Large intestine (tissue), 3 donors: ENCODE results near the gene TRAPPC13. TPM values are rescaled to one million over a fixed set of nuclear protein-coding genes. Genes with fewer than 3 reads are reported as not detected.

Experiments
- DNase-seq, 2 donors: peaks; one replicate each; pipeline versions ENCODE4 v3.0.0 to v3.0.0-alpha.2; 2013
- H3K27ac ChIP-seq: one replicate; pipeline ENCODE4 v1.5.1; 2013; ENCODE audit warnings: low read length
- H3K27me3 ChIP-seq: 2 replicates; pipeline ENCODE4 v1.6.1; 2013; ENCODE audit warnings: low read length; ENCODE audit not compliant: control insufficient read depth, insufficient read depth
- H3K36me3 ChIP-seq: 2 replicates; pipeline ENCODE4 v1.6.1; 2013; ENCODE audit warnings: low read length; ENCODE audit not compliant: control insufficient read depth, insufficient read depth
- H3K4me1 ChIP-seq: one replicate; pipeline ENCODE4 v1.6.1; 2013; ENCODE audit warnings: low read length; ENCODE audit not compliant: control insufficient read depth, insufficient read depth
- H3K4me3 ChIP-seq: one replicate; pipeline ENCODE4 v1.5.1; 2013; ENCODE audit warnings: low read length
- H3K9me3 ChIP-seq: one replicate; pipeline ENCODE4 v1.6.1; 2013; ENCODE audit warnings: mild to moderate bottlenecking, low read depth, low read length, moderate library complexity; ENCODE audit not compliant: control insufficient read depth
- WGBS: methylation state at CpG from one replicate; pipeline ENCODE4 v1.1.5; 2013; ENCODE audit warnings: low lambda C conversion rate; ENCODE audit not compliant: insufficient coverage; 5-methylcytosine and 5-hydroxymethylcytosine counted together
- polyA plus RNA-seq: library from polyadenylated mRNA; unstranded; fragments of 120-200 nt; gene quantifications from one replicate; pipeline ENCODE4 v1.2.1, GENCODE V29; 2013

TRAPPC13 gene
- polyA plus RNA-seq, 1 donor = 22.4 TPM

- Histone ChIP-seq H3K4me3 (peak within 1 kb of the TSS; percentile 88), H3K9me3 (no peaks in the 10 kb centered on the region), H3K4me1 (peaks cover 4% of the 10 kb centered on the region), H3K36me3 (no peaks in the 10 kb centered on the region), H3K27ac (peak within 1 kb of the TSS; percentile 86), H3K27me3 (no peaks in the 10 kb centered on the region)
- peak; percentile 95 to 97 for DNase-seq
- 0% methylated on average over 2 of the region's 32 CpGs for WGBS
Measured at GRCh38 chr5:65624025-65624570, 729 bp upstream of the TRAPPC13 start, which contains the start of gene TRIM23. TRIM23 (minus strand) TSS chr5:65624333; CDS start chr5:65624274, 59 bp downstream.

GRCh38 chr5:65625743-65626142 lies 916 bp downstream of the TRAPPC13 start:
- Histone ChIP-seq H3K36me3 (peaks cover 7% of the 10 kb centered on the region), H3K4me1 (peaks cover 4% of the 10 kb centered on the region), H3K9me3 (no peaks in the 10 kb centered on the region), H3K27ac (peak overlapping the region; percentile 86), H3K27me3 (no peaks in the 10 kb centered on the region), H3K4me3 (peak overlapping the region; percentile 88)
- DNase-seq = peak in 1 of 2 donors; percentile 12
- 57% methylated on average over 3 of the region's 6 CpGs for WGBS

GRCh38 chr5:65630981-65631380 lies 6.2 kb downstream of the TRAPPC13 start:
- H3K4me3 ChIP-seq = no peak overlapping the region
- H3K4me1 ChIP-seq = peaks cover 4% of the 10 kb centered on the region
- H3K36me3 ChIP-seq = peaks cover 9% of the 10 kb centered on the region
- peak in 1 of 2 donors; percentile 5 for DNase-seq
- H3K9me3 ChIP-seq = no peaks in the 10 kb centered on the region
- H3K27me3 ChIP-seq = no peaks in the 10 kb centered on the region
- no peak overlapping the region for H3K27ac ChIP-seq

- WGBS = 83% methylated on average over 1 of the region's 4 CpGs
- peaks cover 25% of the 10 kb centered on the region for H3K36me3 ChIP-seq
Measured at GRCh38 chr5:65640240-65640639, 15.4 kb downstream of the TRAPPC13 start.

GRCh38 chr5:65646938-65647337 lies 22.1 kb downstream of the TRAPPC13 start:
- no peaks in the 10 kb centered on the region for H3K27me3 ChIP-seq
- H3K27ac ChIP-seq = no peak overlapping the region
- no peak for DNase-seq
- H3K4me1 ChIP-seq = no peaks in the 10 kb centered on the region
- no peak overlapping the region for H3K4me3 ChIP-seq
- WGBS = no CpG with 5 or more reads among the region's 2 CpGs
- peaks cover 5% of the 10 kb centered on the region for H3K36me3 ChIP-seq
- H3K9me3 ChIP-seq = no peaks in the 10 kb centered on the region

More at GRCh38 chr5:65640240-65640639, 15.4 kb downstream of the TRAPPC13 start:
- H3K27me3 ChIP-seq = no peaks in the 10 kb centered on the region
- no peak overlapping the region for H3K4me3 ChIP-seq
- no peaks in the 10 kb centered on the region for H3K9me3 ChIP-seq
- no peaks in the 10 kb centered on the region for H3K4me1 ChIP-seq
- no peak overlapping the region for H3K27ac ChIP-seq
- DNase-seq = no peak

GRCh38 chr5:65647941-65648340 lies 23.1 kb downstream of the TRAPPC13 start:
- Histone ChIP-seq H3K27me3 (no peaks in the 10 kb centered on the region), H3K4me1 (no peaks in the 10 kb centered on the region), H3K27ac (no peak overlapping the region), H3K4me3 (no peak overlapping the region), H3K36me3 (peaks cover 2% of the 10 kb centered on the region), H3K9me3 (no peaks in the 10 kb centered on the region)
- no peak for DNase-seq

- DNase-seq = peak in 1 of 2 donors; percentile 31
- no peaks in the 10 kb centered on the region for H3K9me3 ChIP-seq
- no peaks in the 10 kb centered on the region for H3K27me3 ChIP-seq
- 20% methylated on average over 1 of the region's 5 CpGs for WGBS
- no peak overlapping the region for H3K27ac ChIP-seq
- H3K4me3 ChIP-seq = no peak overlapping the region
- H3K36me3 ChIP-seq = peaks cover 4% of the 10 kb centered on the region
- H3K4me1 ChIP-seq = no peaks in the 10 kb centered on the region
Measured at GRCh38 chr5:65651144-65651543, 26.3 kb downstream of the TRAPPC13 start.

- Histone ChIP-seq H3K36me3 (peaks cover 6% of the 10 kb centered on the region), H3K27me3 (no peaks in the 10 kb centered on the region)
- WGBS = no CpG with 5 or more reads among the region's 2 CpGs
Measured at GRCh38 chr5:65654713-65655112, 29.9 kb downstream of the TRAPPC13 start.

GRCh38 chr5:65663804-65664521 lies 39.1 kb downstream of the TRAPPC13 start:
- no peak overlapping the region for H3K4me3 ChIP-seq
- no peaks in the 10 kb centered on the region for H3K9me3 ChIP-seq
- no peaks in the 10 kb centered on the region for H3K27me3 ChIP-seq
- no peaks in the 10 kb centered on the region for H3K4me1 ChIP-seq
- DNase-seq = no peak
- no peak overlapping the region for H3K27ac ChIP-seq
- peaks cover 18% of the 10 kb centered on the region for H3K36me3 ChIP-seq
- WGBS = 100% methylated on average over 1 of the region's 1 CpG

More at GRCh38 chr5:65654713-65655112, 29.9 kb downstream of the TRAPPC13 start:
- Histone ChIP-seq H3K9me3 (no peaks in the 10 kb centered on the region), H3K4me3 (no peak overlapping the region), H3K27ac (no peak overlapping the region), H3K4me1 (no peaks in the 10 kb centered on the region)
- no peak for DNase-seq

- peaks cover 7% of the 10 kb centered on the region for H3K36me3 ChIP-seq
- no peaks in the 10 kb centered on the region for H3K27me3 ChIP-seq
- no peaks in the 10 kb centered on the region for H3K4me1 ChIP-seq
- DNase-seq = no peak
- H3K27ac ChIP-seq = no peak overlapping the region
- no peak overlapping the region for H3K4me3 ChIP-seq
- no peaks in the 10 kb centered on the region for H3K9me3 ChIP-seq
- 100% methylated on average over 1 of the region's 7 CpGs for WGBS
Measured at GRCh38 chr5:65668696-65669095, 43.9 kb downstream of the TRAPPC13 start.

GRCh38 chr5:65672796-65673195 lies 48.0 kb downstream of the TRAPPC13 start:
- Histone ChIP-seq H3K36me3 (peaks cover 2% of the 10 kb centered on the region), H3K4me1 (no peaks in the 10 kb centered on the region), H3K4me3 (no peak overlapping the region), H3K9me3 (no peaks in the 10 kb centered on the region), H3K27ac (no peak overlapping the region), H3K27me3 (no peaks in the 10 kb centered on the region)
- DNase-seq = no peak
- WGBS = no CpG with 5 or more reads among the region's 1 CpG
